NCI-H460 (cell line): Measurements from ENCODE around the gene PIK3R1. TPM values are rescaled to one million over a fixed set of nuclear protein-coding genes. Genes with fewer than 3 reads are reported as not detected.

Experiments used
- DNase-seq: peaks from one replicate; pipeline ENCODE4 v3.0.0-alpha.2; 2016; ENCODE audit warnings: low read depth; ENCODE audit errors: extremely low read depth
- total RNA-seq: library from RNA; depleted of rRNA; stranded (reverse); fragments of >200 nt; shearing (Covaris generic); gene quantifications from 2 replicates; pipeline ENCODE4 v1.2.3, GENCODE V29; 2014

The PIK3R1 gene
- total RNA-seq, 1 experiment from 2014 or later = 40.9 TPM

DNA sequence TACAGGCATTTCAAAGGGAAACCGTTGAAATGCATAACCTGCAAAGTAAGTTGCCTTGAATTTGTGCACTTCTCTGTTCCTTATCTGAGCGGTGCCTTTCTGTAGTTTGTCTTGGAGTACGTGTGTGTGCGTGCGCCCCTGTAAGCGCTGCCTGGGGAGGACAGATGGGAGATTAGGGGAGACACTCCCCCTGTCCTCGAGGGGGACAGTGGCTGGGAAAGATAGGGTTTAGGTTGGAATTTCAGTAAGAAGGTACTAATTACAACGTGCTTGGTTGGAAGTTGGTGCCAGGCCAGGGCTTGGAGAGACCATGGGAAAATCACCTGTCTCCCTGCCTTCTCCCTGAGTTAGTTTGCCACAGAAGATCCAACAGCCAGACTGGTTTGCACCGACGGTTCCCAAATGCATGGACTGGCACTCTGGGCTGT, 73.2 kb downstream of the PIK3R1 start:
- DNase-seq = no peak

DNA sequence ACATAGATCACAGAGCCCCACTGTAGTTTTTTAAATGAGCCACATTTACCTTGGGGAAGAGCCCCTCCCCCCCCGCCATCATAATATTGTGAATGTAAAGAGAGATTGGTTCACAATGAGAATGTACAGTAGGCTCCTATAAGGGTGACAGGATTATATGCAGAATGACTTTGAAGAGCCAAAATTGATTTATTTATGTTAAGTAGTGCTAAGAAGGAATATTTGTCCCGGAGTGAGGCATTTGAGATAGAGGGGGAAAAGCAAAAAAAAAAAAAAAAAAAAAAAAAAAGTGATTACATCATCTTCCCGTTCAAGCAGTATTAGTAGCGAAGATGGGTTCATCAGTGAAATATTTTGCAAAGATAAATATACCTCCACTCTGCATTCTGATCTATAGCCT, 73.9 kb downstream of the PIK3R1 start:
- no peak for DNase-seq

DNA sequence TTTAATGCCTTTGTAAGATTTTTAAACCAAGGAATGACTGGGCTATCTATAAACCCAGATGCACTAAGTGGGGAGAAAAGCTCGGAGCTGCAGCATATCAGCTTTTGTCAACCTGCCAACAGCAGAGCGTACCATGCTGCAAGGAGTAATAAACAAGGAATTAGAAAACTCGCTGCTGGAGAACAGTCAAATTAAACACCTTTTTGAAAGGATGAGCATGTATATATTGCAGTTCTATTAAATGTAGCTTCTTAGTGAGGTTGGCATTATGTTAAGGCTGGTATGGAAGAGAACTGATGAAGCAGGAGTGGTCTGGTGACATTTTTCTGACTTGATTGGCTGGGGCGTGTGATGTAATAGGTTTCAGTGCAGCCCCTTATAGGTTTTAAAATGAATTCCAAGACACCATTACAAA, 74.7 kb downstream of the PIK3R1 start:
- DNase-seq = no peak

DNA sequence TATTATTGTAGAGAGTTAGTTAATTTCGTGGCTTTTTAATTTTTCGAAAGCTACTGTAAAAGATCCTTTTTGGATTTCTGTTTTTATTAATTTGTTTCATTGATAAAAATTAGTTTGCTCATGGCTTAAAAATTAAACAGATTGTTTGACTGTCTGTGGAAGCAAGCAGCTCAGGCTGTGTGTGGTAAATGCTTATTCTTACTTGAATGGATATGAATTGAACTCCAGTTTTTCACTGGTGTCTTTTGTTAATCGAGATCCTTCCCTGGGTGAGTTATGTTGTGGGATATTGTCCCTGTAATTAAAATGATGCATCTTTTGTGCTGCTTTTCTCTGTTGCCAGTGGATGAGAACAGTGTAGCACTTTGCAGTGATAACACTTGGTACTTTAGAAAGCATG, 75.3 kb downstream of the PIK3R1 start:
- no peak for DNase-seq

DNA sequence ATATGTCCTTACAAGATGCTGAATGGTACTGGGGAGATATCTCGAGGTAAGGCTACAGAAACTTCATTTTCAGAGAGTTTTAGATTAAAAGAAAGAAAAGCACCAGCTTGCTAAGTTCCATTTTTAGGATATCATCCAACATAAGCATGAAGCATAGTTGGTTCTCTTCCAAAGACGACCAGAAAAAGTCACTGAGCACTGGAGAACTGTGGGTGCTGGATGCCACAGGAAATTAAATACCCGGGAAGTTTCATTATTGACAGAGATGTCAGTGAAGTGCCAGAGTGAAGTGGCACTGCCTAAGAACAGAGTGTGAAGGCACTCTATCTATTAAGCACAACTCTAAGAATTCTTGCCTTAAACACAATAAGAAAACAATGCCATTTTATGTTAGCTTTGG, 76.8 kb downstream of the PIK3R1 start:
- DNase-seq = no peak

DNA sequence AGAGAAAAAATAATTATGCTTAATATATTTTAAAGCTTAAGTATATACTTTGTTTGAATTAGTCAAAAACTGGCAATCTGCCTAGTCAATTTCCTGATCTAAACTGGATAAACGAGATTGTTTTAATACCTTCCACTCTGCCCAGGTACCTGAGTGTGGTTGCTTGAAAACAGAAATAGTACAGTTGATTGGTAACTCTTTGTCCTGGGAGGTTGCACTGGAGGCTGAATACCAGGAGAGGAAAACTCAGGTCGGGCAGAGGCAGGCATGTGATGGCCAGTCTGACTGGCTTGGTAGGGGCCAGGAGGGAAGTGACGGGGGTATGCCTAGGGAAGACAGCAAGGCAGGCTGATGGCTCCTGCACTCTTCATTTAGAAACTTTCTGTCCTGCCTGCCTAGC, 80.2 kb downstream of the PIK3R1 start:
- DNase-seq = no peak

DNA sequence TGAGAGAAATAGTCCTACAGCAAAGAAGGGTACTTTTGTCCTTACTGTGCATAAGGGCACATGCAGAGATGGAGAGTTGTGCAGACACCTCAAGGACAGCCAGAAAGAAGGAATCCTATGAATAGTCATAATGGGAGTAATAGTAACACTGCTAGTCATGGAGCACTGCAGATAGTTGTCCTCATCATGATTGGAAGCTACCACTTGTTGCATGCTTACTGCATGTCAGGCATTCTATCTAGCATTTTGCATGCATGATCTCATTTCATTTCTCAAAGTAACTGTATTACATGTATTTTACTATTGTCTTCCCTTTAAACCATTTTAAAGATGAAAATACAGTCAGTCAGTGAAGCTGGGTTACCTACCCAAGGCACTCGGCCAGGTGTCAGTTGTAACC, 81.3 kb downstream of the PIK3R1 start:
- DNase-seq = no peak

DNA sequence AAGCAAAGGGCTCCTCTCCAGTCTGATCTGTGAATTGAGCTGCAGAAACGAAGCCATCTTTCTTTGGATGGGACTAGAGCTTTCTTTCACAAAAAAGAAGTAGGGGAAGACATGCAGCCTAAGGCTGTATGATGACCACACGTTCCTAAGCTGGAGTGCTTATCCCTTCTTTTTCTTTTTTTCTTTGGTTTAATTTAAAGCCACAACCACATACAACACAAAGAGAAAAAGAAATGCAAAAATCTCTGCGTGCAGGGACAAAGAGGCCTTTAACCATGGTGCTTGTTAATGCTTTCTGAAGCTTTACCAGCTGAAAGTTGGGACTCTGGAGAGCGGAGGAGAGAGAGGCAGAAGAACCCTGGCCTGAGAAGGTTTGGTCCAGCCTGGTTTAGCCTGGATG, 82.1 kb downstream of the PIK3R1 start:
- DNase-seq = no peak

DNA sequence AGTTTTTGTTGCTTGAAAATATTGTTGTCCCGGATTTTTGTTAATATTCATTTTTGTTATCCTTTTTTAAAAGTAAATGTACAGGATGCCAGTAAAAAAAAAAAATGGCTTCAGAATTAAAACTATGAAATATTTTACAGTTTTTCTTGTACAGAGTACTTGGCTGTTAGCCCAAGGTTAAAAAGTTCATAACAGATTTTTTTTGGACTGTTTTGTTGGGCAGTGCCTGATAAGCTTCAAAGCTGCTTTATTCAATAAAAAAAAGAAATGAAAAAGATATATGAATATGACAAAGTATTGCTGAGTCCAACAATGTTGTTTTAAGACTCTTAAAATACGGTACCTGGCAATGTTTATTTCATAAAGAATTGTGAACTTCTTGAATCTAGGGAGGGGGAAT, 82.9 kb downstream of the PIK3R1 start:
- no peak for DNase-seq

DNA sequence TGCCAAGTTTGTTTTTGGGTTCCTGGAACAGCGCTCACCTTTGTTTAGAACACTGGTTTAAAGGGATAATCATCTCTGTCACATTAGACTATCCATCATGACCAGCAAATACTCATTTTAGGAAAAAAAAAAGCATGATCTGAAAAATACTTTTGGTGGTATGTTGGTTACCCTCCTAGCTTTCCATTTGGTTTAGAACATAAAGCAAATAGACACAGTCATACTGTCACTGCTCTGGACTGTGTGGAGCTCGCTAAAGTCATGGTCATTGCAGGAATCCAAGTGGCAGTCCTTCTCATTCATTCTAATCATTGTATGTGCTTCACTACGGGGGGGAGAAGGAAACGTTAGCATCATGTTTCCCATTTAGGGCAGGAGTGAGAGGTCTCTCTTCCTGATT, 83.5 kb downstream of the PIK3R1 start:
- no peak for DNase-seq

DNA sequence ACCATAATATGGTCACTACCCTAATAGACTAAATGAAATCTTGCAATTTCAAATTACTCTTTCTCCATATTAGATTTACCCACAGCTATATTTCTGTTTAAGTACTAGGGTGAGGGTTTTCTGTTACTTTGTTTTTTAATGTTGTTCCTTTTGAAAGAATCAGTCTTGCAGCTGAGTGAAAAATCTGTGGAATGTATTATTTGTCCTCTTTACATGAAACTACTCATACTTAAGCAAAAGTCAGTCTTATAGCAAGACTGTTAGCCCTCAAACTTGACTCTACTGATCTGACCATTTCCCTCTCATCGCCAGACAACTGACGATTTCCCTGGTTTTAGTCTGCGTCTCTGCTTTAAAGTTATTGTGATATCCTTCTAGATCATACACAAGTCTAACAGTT, 84.0 kb downstream of the PIK3R1 start:
- no peak for DNase-seq

DNA sequence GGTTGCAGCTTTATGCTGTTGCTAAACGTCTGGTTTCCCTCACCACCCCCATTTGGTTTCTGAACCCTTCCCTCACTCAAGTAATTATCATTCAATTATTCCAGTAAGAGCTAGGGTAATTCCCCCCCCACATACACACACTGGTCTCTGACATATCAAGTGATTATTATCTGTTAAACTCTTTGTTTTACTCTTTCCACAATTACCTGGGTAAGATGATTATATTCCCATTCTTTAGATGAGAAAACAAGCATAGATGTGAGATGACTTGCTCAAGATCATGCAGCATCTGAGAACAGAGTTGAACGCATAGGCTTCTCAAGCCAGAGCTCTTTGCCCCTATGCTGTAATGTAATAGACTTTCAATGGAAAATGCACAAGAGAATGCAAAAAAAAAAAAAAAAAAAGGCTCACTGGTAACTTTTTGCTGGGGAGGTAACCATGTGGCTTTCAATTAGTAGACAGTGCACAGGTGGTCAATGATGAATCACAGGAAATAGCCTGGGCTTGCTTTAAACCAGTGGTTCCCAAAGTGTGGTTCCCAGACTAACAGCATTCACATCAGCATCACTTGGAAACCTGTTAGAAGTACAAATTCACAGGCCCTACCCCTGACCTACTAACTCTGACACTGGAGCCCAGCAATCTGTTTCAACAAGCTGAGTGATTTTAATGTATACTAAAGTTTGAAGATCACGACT, 87.6 kb downstream of the PIK3R1 start:
- no peak for DNase-seq

DNA sequence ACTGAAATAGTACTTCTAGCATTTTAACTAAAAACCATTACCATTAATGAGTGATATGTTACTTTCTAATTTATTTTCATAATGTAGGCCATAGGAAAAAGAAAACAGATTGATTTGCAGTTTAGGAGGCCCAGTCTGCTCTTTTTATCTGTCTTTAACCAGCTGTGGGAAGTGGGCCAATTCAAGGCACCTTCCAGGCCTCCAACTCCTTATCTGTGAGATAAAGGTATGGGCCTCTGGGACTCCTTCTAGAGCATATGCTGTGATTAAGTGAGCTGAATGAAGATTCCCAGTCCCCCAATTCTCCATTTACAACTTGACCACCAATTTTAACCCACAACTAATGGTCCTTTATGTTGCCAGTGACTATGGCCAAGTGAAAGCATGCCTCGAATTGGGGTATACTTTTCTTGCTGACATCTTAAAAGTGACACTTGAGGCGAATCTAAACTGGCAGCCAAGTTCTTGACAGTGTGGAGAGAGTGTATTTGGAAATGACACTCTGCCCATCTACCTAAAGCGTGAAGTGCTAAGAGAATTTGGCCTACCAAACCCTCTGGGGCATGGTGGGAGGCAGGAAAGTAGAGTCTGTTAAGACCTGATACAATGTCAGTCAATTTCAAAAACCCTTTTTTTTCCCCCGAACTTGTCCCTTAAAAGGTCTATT, 88.3 kb downstream of the PIK3R1 start:
- no peak for DNase-seq

DNA sequence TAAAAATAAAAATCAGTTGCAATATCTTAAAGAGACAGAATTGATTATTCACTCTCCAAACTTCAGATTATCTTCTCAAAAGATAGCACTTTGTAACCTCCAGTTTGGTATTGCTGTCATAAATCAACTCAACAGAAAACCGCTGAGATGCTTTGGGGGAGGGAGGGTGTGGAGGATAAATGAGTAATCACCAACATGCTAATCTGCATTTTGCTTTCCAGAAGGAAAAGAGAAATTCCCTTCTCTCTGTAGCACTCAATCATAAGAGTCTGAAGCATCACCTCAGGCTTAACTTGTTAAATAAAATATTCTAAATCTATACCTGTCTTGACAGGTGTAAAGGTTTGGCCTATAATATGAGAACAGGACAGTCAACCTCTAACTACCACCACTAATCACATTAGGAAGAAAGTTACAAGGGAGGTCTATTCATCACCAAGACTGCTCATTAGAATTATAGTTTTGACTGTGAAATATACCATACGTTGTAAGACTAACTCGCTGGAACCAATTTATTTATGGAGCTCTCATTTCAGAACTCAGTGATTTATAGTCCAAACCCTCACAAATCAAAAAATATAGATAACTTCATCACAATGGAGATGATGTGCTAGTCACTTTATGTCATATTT, 89.0 kb downstream of the PIK3R1 start:
- DNase-seq = no peak

DNA sequence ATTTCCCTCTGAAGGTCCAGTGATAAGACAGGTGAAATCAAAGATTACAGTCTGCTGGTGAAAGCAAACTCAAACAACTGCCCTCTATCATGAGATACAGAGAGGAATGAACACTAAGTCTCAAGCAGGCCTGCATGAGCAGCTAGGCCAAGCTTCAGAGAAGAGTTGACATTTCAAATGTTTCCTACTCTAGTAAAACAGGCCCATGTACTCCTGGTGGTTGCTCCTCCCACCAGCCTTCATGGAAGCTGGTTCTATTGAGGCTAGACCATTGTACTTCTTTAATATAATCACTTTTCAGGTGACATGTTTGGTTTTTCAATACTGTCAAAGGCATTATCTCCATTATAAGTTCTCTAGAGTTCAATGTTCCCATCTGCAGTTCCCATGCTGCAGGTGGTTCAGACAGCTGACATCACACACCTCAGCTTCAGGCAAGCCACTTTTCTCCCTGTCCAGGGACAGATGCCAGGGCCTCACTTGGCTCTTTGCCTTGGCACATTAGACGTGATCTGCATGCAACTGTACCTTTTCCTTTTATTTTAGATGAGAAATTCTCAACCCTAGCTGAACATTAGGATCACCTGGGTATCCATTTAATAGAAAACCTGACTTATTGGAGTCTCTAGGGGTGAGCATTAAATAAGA, 89.8 kb downstream of the PIK3R1 start:
- no peak for DNase-seq

DNA sequence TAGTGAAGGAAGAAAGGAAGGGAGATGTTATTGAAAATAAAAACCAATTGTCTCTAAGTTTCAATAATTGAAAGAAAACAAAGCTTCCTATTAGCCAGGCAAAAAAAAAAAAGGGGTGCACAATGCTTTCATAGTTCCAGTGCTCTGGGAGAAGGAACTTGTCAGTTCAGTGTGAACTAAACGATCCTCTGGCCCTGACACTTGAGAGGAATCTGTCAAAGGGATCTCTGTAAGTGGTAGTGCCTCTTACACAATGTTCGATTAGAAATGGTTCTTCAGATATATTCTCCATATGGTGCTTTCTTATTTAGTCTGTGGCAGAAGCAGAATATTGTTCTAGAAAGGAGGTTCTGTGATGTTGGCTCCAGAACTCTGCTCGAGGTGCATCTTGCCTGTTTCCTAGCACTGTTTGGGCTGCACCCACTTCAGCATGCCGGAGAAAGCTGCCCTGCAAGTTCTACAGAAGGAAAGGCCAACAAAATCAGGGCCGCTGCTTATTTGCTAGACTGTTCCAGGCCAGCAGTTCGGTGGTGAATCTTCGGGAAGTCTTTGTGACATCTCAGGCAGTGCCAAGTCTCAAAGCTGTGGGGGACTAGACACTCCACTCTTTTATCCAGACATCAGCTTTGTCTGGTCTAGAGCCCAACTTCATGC, 90.9 kb downstream of the PIK3R1 start:
- no peak for DNase-seq

DNA sequence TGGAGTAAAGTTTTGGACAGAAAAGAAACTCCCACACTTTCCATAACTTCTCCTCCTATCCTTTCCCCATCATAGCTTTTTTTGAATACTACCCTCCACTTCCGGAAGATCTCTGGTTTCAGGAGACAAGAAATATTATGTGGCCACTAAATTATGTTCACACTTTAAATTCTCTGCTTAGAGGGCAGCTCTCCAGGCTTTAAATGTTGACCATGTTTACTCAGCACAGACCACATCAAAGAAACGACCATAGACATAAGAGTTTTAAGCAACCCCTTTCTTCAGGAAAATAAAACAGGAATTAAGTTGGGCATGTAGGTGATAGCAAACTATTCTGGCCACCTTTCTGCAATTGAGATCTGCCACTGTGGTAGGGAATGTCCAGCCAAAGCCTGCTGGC, 97.8 kb downstream of the PIK3R1 start:
- DNase-seq = no peak

DNA sequence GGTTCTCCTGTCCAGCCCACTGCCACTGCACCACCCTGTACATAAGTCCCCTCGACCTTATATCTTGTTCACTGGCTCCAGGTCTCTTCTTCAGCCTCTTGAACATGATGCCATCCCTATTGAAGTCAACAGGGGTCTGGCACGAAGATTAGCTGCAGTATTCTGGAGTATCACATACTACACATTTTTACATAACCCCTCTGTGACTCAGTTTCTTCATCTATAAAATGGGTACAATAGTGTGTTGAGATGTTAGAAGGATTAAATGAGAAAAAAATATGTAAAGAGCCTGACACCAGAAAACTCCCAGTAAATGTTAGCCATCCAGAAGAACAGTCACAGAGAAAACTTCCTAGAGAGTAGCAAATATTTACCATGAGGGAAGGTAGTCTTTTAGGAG, 98.9 kb downstream of the PIK3R1 start:
- no peak for DNase-seq

DNA sequence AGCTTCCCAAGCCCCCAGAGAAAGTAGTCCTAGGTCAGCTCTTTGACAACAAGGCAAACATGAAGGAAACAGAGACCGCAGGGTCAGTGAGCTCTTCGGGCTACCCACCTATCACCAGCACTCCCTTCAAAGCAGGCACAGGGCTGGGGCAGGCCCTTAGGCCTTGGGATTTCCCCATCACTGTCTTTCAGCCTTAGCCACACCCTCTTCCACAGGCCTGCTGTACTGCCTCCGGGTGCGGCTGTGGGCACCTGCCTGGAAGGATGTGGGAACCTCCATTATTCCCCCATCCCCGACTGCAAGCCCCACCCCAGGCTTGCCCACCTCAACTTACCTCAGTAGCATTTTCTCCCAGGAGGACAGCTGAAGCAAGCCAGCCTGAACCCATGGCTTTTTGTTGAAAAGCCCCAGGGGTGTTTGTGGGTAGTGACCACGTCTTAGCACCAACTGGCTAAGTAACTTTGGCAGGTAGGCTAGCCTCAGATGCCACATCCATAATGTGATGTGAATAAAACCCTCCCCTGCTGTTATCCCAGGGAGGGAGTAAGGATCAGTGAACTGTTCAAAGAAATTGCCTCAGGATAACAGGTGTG, 100.2 kb downstream of the PIK3R1 start:
- DNase-seq = no peak

DNA sequence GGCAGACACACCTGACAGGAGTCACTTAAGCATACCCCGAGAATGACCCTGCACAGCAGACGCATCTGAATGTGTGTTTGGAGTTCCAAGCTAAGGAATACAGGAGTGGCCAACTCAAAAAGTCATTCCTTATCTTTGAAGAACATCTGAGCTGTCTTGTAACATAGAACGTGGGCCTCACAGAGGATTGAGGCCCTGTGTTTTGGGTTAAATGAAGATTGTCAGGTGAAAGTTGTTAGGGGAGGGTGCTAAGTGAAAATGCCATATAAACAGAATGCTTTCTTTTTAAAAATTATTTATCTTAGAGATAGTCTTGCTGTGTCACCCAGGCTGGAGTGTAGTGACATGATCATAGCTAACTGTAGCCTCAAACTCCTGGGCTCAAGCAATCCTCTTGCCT, 100.9 kb downstream of the PIK3R1 start:
- no peak for DNase-seq

DNA sequence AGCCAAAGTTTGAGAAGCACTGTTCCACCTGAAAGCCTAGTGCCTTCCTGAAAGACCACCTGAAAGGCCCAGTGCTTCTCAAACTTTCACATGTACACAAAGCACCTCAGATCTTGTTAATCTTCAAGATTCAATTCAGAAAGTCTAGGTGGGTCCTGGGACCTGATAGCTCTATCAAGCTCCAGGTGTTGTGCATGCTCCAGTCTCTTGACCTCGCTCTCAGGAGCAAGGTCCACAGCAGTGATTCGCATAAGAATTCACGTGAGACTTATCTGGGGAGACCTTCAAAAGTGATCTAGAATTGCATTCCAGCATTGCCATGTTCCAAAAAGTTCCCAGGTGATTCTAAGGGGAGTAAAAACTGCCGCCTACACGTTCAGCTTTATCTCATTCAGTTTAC, 102.1 kb downstream of the PIK3R1 start:
- DNase-seq = no peak
